NCI-H82 treated with DMSO at 0.1 percent for 48 hours (cell line): ENCODE data around the gene ZBTB1.
"Not testable (repeated sequence)": the region's sequence is repeated elsewhere in the genome, so short reads cannot be mapped to it uniquely, and the experiment has no call there.

Experiments used
- DNase-seq: peaks from one replicate; lab custom pipeline; 2025; ENCODE audit not compliant: unreplicated experiment; lab: John Stamatoyannopoulos, UW

The ZBTB1 gene

DNA sequence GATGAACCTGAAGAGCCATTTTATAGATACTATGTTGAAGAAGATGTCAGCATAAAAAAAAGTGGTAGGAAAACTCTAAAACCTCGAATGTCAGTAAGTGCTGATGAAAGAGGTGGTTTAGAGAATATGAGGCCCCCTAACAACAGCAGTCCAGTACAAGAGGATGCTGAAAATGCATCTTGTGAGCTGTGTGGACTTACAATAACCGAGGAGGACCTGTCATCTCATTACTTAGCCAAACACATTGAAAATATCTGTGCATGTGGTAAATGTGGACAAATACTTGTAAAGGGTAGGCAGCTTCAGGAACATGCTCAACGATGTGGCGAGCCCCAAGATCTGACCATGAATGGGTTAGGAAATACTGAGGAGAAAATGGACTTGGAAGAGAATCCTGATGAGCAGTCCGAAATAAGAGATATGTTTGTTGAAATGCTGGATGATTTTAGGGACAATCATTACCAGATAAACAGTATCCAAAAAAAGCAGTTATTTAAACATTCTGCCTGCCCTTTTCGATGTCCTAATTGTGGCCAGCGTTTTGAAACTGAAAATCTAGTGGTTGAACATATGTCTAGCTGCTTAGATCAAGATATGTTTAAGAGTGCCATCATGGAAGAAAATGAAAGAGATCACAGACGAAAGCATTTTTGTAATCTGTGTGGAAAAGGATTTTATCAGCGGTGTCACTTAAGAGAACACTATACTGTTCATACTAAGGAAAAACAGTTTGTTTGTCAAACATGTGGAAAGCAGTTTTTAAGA is 18.2 kb downstream of the ZBTB1 start:
- DNase-seq = no peak

DNA sequence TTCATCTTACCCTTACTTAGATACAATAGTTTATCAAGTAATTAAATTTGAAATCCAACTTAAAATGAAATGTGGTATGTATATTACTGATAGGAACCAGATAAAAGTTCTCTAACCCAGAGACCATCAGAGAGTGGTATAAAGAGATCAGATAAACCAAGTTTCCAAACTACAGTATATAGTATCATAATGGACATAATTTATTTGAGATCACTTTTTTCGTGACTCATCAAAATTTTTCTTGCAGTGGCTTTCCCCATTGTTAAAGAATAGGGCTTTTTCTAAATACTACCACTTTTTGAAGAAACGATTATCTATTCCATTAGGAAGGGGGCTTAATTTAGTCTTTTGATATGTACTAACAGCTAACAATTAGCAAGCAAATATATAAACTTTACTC is 20.8 kb downstream of the ZBTB1 start:
- no peak for DNase-seq

DNA sequence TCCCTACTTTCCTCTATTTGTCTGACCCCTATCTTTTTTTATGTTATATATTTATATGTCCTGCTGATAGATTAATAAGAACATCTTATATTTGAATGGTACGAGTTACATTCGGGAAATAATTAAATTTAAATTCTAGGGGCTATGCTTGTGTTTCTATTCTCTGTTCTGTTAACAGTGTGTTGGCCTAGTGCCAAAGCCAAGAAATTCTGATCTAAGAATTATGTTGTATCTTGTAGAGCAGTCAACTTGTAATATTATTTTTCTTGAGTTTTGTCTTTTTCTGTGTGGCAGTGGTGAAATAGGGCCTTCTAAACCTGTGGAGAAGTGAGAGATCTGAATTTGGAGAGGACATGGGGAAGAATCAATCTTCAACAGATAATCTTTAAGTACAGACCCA is 27.0 kb downstream of the ZBTB1 start:
- DNase-seq = no peak

DNA sequence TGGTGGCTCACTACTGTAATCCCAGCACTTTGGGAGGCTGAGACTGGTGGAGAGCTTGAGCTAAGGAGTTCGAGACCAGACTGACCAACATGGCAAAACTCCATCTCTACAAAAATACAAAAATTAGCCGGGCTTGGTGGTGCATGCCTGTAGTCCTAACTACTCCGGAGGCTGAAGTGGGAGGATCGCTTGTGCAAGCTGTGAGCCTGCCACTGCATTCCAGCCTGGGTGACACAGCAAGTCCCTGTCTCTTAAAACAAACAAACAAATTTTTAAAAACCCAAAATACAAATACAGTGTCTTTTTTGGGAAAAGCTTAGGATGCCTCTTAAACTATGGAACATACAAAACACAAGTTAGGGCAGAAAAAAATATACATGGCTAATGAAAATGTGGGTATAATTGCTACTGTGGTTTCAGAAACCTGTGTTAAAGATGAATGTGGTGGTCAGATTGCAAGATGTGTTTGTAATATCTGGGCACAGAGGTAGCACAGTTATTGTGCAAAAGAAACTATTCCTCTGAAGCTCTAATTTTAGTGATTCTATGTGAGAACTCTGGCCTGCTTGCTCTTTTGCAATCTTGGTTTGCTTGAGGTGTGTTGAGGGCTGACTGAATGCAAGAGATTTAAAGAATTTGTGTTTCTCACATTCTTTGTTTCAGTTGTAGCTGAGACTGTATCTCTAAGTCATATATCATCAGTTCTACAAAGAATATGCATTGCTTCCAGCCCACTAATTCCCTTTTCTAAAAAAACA is 32.1 kb downstream of the ZBTB1 start:
- no peak for DNase-seq

DNA sequence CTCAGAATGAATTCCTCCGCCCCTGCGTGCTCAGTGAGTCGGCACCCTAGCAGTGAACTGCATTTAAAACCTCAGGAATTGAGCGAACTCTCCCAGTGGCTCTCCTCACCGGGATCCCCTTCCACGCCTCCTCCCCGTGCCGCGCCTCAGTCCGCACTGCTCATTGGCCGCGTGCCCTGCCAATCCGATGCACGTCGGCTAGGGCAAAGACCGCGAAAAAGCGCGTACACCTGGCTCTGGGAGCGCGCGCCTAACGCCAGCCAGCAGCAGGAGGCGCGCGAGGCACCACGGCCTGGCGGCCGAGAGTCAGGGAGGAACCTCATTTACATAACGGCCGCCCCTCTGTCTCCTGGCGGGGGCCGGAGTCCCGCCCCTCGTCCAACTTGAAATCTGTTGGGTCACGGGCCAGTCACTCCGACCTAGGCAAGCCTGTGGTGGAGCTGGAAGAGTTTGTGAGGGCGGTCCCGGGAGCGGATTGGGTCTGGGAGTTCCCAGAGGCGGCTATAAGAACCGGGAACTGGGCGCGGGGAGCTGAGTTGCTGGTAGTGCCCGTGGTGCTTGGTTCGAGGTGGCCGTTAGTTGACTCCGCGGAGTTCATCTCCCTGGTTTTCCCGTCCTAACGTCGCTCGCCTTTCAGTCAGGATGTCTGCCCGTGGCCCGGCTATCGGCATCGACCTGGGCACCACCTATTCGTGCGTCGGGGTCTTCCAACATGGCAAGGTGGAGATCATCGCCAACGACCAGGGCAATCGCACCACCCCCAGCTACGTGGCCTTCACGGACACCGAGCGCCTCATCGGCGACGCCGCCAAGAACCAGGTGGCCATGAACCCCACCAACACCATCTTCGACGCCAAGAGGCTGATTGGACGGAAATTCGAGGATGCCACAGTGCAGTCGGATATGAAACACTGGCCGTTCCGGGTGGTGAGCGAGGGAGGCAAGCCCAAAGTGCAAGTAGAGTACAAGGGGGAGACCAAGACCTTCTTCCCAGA is 35.9 kb downstream of the ZBTB1 start, which contains the start of gene HSPA2:
TSS of gene HSPA2 (plus strand) at position 534 of the 995 bp plus-strand sequence. CDS start at position 643, 109 bp downstream.
- no peak for DNase-seq

DNA sequence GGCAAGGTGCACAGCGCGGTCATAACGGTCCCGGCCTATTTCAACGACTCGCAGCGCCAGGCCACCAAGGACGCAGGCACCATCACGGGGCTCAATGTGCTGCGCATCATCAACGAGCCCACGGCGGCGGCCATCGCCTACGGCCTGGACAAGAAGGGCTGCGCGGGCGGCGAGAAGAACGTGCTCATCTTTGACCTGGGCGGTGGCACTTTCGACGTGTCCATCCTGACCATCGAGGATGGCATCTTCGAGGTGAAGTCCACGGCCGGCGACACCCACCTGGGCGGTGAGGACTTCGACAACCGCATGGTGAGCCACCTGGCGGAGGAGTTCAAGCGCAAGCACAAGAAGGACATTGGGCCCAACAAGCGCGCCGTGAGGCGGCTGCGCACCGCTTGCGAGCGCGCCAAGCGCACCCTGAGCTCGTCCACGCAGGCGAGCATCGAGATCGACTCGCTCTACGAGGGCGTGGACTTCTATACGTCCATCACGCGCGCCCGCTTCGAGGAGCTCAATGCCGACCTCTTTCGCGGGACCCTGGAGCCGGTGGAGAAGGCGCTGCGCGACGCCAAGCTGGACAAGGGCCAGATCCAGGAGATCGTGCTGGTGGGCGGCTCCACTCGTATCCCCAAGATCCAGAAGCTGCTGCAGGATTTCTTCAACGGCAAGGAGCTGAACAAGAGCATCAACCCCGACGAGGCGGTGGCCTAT is 36.8 kb downstream of the ZBTB1 start:
- DNase-seq = no peak

DNA sequence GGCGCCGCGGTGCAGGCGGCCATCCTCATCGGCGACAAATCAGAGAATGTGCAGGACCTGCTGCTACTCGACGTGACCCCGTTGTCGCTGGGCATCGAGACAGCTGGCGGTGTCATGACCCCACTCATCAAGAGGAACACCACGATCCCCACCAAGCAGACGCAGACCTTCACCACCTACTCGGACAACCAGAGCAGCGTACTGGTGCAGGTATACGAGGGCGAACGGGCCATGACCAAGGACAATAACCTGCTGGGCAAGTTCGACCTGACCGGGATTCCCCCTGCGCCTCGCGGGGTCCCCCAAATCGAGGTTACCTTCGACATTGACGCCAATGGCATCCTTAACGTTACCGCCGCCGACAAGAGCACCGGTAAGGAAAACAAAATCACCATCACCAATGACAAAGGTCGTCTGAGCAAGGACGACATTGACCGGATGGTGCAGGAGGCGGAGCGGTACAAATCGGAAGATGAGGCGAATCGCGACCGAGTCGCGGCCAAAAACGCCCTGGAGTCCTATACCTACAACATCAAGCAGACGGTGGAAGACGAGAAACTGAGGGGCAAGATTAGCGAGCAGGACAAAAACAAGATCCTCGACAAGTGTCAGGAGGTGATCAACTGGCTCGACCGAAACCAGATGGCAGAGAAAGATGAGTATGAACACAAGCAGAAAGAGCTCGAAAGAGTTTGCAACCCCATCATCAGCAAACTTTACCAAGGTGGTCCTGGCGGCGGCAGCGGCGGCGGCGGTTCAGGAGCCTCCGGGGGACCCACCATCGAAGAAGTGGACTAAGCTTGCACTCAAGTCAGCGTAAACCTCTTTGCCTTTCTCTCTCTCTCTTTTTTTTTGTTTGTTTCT is 37.6 kb downstream of the ZBTB1 start:
- no peak for DNase-seq

DNA sequence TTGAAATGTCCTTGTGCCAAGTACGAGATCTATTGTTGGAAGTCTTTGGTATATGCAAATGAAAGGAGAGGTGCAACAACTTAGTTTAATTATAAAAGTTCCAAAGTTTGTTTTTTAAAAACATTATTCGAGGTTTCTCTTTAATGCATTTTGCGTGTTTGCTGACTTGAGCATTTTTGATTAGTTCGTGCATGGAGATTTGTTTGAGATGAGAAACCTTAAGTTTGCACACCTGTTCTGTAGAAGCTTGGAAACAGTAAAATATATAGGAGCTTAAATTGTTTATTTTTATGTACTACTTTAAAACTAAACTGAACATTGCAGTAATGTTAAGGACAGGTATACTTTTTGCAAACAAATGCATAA is 38.2 kb downstream of the ZBTB1 start:
- no peak for DNase-seq

DNA sequence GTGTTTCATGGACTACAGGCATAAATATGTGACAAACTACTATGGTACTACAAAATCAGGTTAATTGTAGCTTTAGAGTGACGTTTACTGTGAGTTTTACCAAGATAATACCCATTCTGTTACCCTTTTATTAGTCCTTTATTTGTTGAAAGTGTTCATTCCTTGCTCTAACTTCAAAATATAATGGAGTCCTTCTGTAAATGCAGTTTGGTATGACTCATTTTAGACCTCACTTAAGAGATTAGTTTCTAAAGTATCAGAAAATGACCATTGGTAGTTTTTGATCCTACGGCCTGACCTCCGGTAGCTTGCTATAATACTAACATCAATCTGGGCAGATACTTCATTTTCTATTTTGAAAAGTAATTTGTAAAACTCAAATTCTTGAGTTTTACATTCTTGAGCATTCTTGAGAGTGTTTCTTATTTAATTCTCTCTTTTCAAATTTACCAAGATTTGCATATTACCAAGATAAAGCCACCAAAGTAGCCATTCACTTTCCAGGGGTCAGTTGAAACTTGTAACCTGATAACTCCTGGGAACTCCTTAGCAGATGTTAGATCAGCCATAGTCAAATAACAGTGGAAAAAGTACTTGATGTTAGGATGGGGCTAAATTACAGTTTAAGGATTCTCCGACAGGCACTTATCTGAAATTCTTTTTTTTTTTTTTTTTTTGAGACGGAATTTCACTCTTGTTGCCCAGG is 40.2 kb downstream of the ZBTB1 start:
- DNase-seq = no peak

DNA sequence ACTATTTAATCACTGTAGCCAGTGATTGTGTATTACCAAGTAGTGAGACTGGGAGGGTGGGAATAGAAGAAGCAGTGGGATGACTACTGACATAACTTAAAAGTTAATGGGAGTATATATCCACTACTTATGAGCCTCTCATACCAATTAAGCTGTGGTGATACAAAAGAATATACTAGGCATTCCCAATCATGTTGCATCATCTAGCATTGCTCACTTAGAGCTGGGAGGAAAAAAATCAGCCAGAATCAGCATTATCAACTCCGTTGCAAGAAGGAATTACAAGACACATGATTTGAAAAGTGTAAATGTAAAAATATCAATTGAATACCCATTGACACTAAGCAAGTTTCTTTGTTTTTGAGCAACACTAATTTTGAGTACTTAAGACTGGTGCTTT is 44.4 kb downstream of the ZBTB1 start:
- no peak for DNase-seq

DNA sequence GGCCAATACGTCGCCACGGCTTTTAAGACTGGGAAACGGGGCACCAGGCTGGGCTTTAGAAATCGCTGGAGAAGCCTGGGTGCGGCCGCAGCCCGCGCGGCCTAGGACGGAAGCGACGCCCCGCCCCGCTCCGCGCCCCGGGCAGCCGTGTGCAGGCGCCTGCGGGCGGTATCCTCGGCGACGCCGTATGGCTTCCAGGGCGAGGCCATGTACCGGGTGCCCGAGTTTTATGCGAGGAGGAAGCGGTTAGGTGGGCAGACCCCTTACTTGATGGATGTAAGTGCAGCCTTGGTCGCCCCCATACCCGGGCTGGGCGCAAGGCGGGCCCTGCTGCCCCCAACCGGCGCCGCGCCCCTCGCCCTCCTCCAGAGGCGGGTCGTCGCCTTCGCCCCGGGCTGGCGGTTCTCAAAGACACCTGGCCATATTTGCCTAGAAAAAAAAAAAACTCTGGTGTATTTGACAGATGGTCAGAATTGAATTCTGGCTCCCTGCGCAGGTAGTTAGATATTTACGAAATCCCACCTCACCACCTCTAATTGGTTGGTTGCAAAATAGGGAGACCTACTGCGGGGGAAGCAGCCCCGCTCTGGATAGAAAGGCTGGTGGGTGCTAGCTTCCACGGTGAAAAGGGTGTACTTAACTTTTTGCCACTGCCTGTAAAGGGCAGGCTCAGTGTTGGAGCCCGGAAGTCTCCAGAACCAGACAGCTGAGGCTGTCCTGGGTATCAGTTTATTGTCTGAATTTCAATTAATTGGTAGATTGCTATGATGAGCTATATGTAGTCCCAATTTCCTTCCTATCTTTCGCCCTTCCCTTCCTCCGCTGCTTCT is 45.4 kb downstream of the ZBTB1 start, which contains the start of gene PPP1R36:
TSS of gene PPP1R36 (plus strand) at position 171 of the 830 bp plus-strand sequence. CDS start at position 208, 37 bp downstream.
- DNase-seq = no peak

DNA sequence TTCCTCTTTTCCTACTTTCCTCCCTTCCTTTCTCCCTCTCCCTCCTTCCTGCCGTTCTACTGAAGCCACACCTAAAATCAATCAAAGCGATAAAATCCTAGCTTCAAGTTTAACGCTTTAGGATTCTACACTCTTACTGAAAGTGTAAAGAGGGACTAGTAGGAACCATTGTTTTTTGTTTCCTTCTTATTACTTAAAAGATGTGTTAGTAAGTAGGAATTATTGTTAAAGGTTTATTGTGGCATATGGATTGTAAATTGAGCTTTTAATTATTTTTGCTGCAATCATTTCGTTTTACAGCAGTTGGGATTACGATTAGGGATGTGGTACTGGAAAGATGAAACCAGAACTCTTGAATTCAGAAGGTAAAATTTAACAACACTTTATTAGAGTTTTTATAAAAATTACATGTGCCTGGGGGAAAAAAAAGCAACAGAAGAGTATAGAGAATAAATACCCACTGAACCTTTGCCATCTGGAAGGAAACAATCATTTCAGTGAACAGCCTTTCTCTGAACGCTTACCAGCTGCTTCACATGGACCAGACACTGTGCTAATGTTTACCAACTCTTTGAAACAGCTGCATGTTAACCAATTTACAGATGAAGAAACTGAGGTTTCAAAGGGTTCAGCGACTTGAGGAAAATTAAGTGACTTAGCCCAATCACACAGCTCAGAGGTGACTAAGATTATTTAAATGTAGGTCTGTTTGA is 46.2 kb downstream of the ZBTB1 start:
- no peak for DNase-seq

DNA sequence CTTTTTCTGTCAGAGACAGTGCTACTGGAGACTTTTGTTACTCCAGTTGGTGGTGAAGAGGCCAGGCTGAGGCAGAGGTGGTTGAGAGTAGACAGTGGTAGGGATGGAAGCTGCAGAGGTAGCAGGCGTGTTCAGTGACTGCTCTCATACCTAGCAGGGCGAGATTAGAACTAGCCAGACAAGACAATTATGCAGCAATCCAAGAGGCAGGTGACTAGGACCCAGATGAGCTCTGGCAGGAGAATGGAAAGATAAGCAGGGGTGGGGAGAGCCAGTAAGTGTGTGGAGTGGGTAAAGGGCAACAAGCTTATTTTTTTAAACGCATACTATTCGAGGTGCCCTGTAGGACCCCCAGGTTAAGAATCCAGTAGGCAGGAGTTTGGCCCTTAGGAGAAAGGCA is 50.0 kb downstream of the ZBTB1 start:
- no peak for DNase-seq

DNA sequence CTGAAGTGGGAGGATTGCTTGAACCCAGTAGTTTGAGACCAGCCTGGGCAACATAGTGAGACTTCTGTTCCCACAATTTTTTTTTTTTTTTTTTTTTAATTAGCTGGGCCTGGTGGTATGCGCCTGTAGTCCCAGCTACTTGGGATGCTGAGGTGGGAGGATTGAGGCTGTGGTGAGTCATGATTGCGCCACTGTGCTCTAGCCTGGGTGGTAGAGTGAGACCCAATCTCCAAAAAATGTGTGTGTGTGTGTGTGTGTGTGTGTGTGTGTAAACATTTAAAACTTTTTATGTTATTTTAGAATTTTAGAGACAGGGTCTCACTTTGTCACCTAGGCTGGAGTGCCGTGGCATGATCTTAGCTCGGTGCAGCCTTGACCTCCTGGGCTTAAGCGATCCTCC is 52.0 kb downstream of the ZBTB1 start:
- no peak for DNase-seq

DNA sequence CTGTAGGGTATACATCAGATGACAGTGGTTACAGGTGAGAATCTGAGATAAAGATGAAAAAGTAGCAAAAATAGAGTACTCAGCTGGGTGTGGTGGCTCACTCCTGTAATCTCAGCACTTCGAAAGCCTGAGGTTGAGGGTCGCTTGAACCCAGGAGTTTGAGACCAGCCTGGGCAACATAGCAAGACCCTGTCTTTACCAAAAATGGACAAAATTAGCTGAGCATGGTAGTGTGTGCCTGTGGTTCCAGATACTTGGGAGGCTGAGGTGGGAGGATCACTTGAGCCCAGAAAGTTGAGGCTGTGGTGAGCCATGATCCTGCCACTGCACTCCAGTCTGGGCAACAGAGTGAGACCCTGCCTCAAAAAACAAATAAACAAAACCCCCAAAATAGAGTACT is 53.6 kb downstream of the ZBTB1 start:
- DNase-seq = not testable (repeated sequence)

DNA sequence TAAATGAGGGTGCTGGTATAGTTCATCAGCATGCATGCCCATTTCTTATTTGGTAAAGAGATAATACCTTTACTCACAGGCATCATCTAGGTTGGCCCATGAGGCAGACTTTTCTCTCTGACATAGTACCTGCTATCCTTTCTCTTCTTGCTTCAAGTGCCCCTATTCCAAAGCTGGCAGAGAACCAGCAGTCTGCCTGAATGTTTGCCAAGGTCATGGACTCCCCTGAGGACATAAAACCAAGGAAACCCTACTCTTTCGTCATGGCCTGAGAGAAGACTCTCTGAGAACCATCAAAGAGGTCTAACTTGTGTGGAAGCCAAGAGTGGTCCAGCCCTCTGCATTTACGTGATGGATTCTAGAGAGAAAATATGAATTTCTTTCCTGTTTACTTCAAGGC is 57.1 kb downstream of the ZBTB1 start:
- DNase-seq = no peak

DNA sequence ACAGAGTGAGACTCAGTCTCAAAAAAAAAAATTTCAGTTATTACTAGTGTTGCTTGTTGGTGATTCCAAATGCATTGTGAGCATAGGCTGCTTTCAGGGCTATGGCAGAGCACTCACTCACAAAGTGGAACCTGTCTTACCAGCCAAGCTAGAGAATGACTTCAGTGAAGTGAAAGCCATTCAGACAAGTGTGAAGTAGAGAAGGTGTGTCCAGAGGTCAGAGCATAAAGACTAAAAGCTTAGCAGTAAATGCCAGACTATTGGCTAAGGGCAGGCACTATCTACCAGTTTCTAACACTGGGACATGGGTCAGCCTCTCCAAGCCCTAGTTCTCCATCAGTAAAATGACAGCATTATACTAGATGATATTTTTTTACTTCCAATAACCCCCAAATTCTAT is 57.9 kb downstream of the ZBTB1 start:
- DNase-seq = no peak
